GM03348 (cell line): Measurements from ENCODE around the gene PGPEP1.

ENCODE experiments used
- DNase-seq: peaks from one replicate; pipeline ENCODE4 v3.0.0; 2012; ENCODE audit warnings: low spot score

Gene PGPEP1, protein sequence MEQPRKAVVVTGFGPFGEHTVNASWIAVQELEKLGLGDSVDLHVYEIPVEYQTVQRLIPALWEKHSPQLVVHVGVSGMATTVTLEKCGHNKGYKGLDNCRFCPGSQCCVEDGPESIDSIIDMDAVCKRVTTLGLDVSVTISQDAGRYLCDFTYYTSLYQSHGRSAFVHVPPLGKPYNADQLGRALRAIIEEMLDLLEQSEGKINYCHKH

DNA sequence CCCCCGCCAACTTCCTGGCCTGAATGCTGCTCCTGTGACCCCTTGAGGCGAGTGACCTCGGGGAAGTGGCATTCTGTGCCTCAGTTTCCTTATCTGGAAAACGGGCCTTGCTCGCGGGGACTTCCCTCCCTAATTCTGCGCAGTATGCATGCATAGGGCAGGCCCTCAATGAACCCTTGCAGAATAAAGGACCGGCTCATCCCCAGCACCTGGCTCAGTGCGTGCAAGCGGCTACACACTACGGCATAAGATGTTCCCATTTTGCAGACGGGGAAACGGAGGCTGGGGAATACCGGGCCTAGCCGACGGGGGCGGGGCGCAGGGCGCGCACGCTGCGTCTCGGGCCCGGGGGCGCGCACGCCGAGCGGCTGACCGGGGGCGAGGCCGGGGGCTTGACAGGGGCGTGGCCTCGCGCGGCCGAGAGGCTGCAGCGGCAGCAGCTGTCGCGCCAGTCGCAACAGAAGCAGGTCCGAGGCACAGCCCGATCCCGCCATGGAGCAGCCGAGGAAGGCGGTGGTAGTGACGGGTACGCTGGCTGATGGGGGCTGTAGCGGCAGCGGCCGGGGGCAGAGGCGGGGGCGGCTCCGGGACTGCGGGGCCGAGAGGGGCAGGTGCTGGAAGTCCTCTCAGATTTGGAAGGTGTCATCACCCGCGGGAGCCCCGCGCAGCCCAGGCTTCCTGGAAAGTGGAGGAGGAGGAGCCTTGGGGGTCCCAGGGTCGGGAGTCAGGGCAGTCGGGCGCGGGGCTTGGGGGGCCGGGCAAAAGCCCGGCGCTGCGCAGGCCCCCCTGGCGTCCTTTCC lies at the start of gene PGPEP1:
Gene PGPEP1 (plus strand): TSS at position 409 of the 800 bp plus-strand sequence. CDS start 84 bp downstream, at position 493.
- DNase-seq = peak; percentile 96

DNA sequence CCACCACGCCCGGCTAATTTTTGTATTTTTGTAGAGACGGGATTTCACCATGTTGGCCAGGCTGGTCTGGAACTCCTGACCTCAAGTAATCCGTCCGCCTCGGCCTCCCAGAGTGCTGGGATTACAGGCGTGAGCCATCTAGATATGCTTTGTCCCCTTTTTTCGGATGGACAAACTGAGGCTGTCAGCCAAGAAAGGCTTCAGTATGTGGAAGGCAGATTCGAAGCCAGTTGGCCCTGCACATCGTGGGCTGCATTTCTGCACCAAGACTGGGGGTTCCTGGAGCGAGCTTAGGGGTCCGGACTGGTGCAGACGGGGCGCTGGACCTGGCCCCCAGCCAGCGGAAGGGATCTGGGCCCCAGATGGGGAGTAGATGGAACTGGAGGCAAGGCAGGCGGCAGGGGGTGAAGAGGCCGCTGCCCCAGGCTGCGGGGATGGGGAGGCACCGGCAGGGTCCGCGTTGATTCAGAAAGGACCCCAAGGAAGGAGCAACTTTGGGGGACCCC lies 49.3 kb upstream of the PGPEP1 start:
- DNase-seq = no peak

DNA sequence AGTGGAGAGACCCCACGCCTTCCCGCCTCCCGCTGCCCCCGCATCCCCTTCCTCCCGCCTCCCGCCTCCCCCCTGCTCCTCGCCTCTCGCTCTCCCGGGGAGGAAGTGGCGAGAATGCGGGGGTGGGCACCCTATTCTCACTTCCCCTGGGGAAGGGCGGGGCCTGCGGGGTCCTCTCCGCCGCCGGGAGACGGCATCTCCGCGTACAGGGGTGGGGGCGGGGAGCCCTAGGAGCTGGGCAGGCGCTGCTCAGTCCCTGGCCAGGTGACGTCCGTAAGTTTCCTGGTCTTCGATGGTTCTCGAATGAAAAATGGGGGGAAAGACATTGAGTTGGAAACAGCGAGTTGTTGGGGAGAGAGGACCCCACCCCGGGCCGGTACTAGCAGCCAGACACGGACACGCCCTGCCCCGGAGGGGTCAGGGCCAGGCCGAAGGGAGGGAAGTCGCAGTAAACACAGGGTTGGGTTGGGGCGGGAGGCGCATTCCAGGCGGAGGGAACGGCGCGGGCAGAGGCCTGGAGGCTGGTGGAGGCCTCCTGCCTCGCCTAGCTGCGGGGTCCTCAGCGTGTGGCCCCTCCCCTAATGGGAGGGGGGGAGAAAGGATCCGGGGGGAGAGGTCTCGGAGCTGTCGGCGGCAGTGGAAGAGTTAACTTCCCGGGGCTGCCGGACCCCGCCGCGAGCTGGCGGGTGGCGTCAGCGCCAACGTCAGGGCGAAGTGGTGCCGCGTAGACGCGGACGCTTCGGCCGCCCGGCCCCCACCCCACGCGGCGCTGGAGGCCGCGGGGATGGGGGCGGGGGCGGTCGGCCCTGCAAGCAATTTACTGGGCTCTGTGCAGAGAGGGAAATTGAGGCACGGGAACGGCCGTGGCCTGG lies 48.6 kb upstream of the PGPEP1 start:
- DNase-seq = peak; percentile 85

DNA sequence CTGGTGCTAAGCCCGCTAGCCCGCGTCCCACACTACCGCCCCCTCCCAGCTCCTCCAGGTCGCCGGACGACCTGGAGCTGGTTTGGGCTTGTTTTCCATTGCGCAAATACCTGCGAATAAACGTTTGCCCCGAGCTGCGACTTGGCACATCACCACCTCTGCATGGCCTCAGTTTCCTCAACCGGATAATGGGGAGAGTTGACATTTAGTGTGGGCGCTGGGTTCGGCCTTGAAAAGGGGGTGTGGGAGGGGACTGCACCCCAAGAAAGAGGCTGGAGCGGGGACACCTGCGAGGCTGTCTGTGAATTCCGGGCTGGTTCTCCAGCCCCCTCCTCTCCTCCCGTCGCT lies 48.0 kb upstream of the PGPEP1 start:
- DNase-seq = no peak

DNA sequence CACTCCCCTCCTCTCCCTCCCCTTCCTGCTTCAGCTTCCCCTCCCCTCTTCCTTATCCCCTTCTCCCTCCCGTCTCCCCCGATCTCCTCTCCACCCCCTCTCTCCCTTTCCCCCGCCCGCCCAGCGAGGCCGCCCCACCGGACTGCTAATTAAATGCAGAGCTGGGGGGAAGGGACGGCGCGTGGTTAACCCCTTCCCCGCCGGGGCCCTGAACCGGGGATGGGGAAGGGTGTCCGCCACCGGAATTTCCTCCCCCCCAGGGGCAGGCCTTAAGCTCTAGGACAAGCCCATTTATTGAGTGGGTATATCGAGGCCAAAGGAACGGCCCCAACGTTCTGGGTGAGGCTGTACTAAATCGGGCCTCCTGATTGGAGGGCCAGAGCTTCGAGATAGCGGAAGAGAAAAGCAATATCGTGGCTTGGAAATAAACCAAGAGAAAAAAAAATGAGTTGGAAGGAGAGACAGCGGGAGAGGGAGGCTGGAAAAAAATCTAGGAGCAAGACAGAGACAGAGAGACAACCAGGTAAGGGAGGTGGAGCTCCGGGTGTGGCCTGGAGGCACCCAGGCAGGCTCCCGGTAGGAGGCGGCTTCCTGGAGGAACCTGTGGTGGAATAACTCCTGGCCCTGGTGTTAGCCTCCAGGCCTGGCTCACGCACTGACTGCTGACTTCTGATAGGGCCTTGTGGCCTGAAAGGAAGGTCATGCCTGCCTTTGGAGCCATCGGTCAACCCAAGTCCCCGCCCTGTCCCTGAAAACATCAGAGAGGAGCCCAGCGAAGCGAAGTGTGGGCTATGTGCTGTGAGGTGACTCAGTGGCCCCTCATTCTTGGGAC lies 47.4 kb upstream of the PGPEP1 start:
- peak; percentile 79 for DNase-seq

DNA sequence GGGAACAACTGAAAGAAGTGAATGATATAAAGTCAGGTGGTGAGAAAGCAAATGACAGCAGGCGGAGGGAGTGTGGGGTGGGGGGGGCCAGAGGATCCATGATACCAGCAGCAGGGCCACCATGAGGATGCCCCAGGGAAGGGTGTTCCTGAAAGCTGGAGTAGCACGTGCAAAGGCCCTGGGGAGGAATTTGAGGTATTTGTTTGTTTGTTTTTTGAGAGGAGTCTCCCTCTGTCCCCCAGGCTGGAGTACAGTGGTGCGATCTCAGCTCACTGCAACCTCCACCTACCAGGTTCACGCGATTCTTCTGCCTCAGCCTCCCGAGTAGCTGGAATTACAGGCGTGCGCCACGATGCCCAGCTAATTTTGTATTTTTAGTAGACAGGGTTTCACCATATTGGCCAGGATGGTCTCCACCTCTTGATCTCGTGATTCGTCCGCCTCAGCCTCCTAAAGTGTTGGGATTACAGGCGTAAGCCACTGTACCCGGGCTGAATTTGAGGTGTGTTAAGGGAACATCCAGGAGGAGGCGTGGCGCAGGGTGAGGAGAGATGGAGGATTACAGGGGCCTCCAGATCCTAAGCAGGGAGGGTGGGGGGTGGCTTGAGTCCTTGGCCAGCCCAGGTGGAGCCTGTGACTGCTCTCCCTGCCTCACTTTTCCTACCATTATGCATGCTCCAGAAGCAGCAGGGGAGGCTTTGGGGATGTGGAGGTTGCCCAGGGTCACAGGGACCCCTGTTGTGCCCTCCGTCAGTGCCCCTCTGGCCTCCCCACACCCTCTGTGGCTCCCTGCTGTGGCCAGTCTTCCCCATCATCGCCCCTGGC lies 46.5 kb upstream of the PGPEP1 start:
- no peak for DNase-seq

DNA sequence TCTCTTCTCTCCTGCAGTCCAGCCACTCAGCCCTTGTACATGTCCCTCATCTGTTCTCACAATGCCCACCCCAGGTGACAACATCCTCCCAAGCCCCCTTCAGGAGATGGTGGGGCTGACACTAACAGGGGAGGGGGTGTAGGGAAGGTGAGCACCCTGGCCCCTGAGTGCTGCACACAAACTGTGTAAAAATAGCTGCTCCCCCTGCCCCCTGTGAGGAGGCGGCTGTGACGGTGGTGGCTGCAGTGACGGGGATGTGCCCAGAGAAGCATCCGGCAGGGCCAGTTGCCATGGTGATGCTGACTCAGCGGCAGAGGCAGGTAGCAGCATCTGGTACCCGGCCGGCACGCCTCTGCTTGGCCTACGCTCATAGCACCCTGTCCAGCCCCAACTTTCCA lies 45.9 kb upstream of the PGPEP1 start:
- DNase-seq = no peak

DNA sequence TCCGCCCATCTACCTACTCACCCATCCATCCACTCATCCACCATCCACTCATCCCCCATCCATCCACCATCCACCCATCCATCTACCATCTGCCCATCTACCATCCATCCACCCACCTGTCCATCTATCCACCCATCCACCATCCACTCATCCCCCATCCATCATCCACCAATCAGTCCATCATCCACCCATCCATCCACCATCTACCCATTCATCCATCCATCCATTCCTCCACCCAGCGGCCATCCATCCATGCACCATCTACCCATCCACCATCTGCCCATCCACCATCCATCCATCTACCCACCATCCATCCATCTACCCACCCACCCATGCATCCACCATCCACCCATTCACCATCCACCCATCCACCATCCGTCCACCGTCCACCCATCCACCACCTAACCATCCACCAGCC lies 45.4 kb upstream of the PGPEP1 start:
- no peak for DNase-seq

DNA sequence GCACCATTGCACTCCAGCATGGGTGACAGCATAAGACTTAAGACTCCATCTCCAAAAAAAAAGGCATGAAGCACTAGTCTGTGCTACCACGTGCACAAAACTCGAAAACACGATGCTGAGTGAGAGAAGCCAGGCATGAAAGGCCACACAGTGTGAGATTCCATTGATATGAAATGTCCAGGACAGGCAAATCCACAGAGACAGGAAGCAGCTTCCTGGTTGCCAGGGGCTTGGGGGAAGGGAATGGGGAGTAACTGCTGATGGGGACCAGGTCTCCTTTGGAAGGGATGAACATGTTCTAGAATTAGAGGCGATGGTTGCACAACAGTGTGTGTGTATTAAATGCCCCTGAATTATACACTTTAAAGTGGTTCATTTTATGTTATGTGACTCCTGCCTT lies 43.1 kb upstream of the PGPEP1 start:
- no peak for DNase-seq

DNA sequence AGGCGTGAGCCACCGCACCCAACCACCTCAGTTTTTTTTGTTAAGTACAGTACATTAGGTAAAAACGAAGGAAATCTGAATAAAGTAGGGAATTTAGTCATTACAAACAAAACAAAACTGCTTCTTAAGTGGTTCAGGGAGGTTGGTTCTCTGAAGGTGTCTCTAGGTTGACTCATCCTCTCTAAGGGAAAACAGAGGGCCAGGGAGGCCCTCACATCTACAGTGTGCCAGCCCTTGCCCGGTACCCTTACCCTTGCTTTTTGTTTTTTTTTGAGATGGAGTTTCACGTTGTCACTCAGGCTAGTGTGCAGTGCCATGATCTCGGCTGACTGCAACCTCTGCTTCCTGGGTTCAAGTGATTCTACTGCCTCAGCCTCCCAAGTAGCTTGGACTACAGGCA lies 41.8 kb upstream of the PGPEP1 start:
- no peak for DNase-seq

DNA sequence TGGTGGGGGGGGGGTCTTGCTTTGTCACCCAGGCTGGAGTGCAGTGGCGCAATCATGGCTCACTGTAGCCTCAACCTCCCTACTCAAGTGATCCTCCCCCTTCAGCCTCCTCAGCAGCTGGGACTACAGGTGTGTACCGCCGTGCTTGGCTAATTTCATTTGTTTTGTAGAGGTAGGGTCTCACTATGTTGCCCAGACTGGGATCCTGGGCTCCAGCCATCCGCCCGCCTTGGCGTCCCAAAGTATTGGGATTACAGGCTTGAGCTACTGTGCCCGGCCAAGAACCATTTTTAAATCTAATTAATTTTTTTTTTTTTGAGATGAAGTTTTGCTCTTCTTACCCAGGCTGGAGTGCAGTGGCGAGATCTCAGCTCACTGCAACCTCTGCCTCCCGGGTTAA lies 40.7 kb upstream of the PGPEP1 start:
- no peak for DNase-seq

DNA sequence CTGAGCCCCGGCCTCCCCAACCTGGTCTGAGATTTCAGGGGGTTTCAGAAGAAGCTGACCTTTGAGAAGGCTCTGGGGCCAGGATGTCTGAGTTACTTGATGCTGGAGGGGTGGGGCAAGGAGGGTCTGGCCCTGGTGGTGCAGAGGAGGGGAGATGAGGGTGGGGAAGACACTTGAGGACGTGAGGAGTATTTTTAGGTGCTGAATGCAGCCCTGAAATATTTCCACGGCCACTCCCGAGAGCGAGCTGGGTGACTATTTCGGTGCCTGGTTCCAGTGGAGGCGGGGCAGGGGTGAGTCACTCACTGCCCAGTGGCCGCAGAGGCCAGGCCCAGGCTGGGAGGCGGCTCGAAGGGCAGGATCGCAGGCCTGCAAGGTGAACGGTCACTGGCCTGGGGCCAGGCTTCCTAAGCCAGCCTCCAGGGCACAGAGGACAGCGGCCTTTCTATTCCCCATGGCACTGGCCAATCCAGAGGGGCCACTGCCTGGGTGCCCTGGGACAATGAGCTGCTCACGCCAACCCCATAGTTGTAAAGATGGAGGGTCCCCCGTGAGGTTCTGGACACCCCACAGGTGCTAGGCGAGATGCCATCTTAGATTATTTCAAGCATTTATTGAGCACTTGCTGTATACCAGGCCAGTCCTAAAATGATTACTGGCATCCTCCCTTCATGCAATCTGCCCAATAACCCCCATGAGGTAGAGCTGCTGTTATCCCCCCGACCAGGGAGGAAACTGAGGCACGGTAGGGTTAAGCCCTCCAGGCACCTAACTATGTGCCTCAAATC lies 39.3 kb upstream of the PGPEP1 start:
- DNase-seq = peak; percentile 85

DNA sequence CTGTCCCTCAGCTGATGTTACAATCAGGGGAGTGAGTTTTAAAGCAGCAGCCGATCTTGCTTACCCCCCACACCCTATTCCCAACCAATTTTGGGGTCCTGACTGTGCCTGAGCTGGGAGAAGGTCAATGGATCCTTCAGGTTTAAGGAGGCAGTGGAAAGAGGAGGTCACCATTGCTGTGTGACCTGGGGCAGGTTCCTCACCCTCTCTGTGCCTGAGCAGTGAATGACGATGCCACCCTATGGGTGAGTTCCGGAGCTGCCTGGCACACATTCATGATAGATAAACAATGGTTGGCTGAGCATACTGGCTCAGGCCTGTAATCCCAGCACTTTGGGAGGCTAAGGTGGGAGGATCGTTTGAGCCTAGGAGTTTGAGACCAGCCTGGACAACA lies 38.7 kb upstream of the PGPEP1 start:
- no peak for DNase-seq

DNA sequence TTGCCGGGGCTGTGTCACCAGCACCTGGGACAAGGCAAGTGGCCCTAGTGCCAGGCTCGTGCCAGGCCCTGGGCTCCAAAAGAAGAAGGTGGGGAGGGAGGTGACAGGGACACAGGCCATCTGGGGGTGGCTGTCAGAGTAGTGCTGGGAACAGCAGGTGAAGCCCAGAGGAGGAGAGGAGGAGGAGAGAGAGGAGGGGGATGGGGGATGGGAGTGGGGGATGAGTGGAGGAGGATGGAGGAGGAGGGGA lies 36.3 kb upstream of the PGPEP1 start:
- DNase-seq = no peak

DNA sequence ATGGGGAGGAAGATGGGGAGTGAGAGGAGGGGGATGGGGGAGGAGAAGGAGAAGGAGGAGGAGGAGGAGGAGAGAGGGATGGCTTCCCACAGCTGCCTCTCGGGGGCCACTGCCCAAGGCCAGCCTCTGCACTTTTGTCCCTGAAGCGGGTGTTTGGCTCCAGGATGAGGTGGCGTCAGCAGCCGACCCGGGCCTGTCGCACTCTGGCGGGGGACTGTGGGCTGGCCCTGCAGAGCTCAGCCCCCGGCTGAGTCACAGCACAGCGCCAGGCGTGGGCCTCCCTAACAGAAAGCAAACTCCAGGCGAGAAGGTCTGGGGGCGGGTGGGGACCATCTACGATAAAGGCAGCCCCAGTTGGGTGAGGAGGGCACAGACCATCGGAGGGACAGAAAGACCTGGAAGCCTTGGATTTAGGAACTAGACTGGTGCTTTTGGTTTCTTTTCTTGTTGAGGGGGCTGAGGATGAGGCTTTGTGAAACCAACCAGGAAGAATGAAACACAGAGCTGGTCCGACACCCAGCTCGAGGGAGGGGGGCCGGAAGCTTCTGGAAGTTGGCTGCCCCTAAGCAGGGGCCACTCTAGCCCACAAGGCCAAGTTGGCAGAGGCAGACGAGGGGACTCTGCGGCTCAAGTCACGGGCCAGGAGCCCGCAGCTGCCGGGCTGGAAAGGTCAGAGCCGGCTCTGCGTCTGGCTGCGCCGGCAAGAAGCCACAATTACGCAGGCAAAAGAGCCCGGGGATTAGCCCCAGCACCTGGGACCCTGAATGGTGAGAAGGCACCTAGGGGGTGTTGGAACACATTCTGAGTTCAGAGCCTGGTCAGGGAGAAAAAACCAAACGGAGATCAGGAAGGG lies 35.7 kb upstream of the PGPEP1 start:
- peak; percentile 87 for DNase-seq

DNA sequence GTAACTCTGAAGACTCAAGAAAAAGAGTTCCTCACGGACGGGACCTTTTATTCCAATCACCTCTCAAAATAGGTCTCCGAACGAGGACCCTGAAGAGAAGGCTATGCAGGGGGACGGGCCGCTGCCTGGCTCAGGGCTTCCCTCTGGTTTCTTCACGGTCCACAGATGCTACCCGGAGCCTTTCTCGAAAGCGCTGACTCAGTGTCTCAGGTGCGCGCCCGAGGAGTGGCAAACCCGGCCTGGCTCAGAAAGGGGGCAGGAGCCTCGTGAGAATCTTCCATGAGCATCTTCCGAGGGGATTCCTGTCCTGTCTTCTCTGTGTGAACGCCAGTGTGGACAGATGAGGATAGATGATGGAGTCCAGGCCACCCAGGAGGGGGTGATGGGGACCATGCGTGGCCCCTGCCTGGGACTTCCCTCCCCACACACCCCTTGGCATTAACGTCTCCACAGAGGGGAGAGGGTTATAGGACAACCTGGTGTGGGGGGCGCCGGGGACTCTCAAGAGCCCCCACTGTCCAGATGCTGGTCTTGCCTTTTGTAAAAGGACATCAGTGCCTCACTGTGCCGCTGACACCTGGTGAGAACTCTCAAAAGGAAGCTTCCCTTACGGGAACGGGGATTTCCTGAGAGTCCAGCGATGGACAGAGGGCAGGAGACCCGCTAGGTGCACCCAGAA lies 34.0 kb upstream of the PGPEP1 start:
- no peak for DNase-seq

DNA sequence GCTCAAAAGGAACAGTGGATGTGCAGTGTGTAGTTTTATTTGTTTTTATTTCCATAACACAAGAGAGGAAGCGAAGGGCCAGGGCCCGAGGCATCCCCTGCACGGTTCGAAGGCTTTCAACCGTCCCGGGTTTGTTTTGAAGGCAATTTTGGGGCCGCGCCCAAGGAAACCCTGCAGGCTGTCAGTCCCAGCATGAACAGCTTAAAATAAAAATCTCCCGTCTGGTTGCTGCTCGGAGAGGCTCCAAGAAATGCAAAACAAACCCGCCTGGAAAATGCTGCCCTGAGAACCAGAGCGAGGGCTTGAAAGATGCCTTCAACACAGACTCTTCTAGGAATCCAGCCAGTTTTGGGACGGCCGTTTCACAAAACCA lies 33.5 kb upstream of the PGPEP1 start:
- no peak for DNase-seq

DNA sequence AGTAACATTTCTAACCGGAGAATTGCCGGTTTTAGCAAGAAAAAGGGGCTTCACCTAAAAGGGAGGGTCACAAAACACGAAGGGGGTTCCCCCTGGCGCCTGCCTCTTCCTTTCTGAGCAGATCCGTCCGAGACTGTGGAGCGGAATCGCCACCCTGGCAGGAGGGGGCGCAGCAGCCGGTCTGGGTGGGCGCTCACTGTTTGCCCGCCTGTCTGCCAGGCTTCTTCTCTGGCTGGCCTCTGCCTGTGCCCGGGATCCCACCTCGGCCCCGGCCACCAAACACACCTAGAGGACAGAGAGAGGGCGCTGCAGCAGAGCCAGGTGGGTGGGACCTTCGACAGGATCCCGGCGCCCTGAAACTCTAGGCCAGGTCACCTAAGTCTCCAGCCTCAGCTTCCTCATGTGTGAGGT lies 33.1 kb upstream of the PGPEP1 start:
- no peak for DNase-seq
